GM12878 (cell line): Measurements from ENCODE around the gene MCM3AP. TPM values are rescaled to one million over a fixed set of nuclear protein-coding genes. Genes with fewer than 3 reads are reported as not detected.
"Not testable (repeated sequence)": the region's sequence is repeated elsewhere in the genome, so short reads cannot be mapped to it uniquely, and the experiment has no call there.

Source experiments
- ATAC-seq: fragments of 200-7000 bp; cut with Tn5 transposase; 3 replicates; pipeline ENCODE4 v1.9.1; 2020; ENCODE audit warnings: mild to moderate bottlenecking, moderate library complexity
- BruUV-seq: library from RNA; stranded (reverse); fragments of 400-500 nt; replicated peaks from 2 replicates; lab custom pipeline; 2021; lab: Mats Ljungman, UMichigan
- CTCF ChIA-PET: fragments of 300-600 bp; sonication (Branson Sonifier 250); formaldehyde crosslinking; extraction: SDS; loops from one replicate; lab custom pipeline; 2021; ENCODE audit warnings: inconsistent platforms; lab: Yijun Ruan, JAX
- POLR2A ChIA-PET: fragments of 350-600 bp; formaldehyde crosslinking; extraction: SDS; loops from one replicate; lab custom pipeline; 2021; ENCODE audit warnings: inconsistent platforms; lab: Charles Lee
- RAD21 ChIA-PET: fragments of 300-600 bp; sonication (Branson Sonifier 250); formaldehyde crosslinking; loops from one replicate; lab custom pipeline; 2023; ENCODE audit warnings: antibody characterized with exemption; ENCODE audit not compliant: unreplicated experiment; lab: Charles Lee
- SMC1A ChIA-PET: fragments of 300-600 bp; sonication (Branson Sonifier 250); formaldehyde crosslinking; loops from one replicate; lab custom pipeline; 2023; ENCODE audit not compliant: unreplicated experiment, uncharacterized antibody; lab: Charles Lee
- DNase-seq: peaks from one replicate; pipeline ENCODE4 v3.0.0-alpha.2; 2011; ENCODE audit warnings: low read depth, low spot score
- FAIRE-seq: peaks from 3 replicates; lab custom pipeline; 2011; peaks lifted over from hg19 to GRCh38; lab: Jason Lieb, UNC
- H2AFZ ChIP-seq: 2 replicates; pipeline ENCODE4 v1.6.0; 2011; ENCODE audit warnings: low read depth, low read length, control low read depth; ENCODE audit not compliant: control insufficient read depth
- H3K27ac ChIP-seq: 2 replicates; pipeline ENCODE4 v1.5.1; 2011; ENCODE audit warnings: control low read depth; ENCODE audit not compliant: control insufficient read depth, insufficient read depth
- H3K27me3 ChIP-seq, 2 experiments: replicated peaks in 1 of 2; 2 replicates each; pipeline versions ENCODE4 v1.6.0 to v1.6.1; 2011; ENCODE audit warnings: low read length in 1 of 2; ENCODE audit not compliant: control insufficient read depth in 2 of 2, insufficient read depth in 2 of 2
- H3K36me3 ChIP-seq, 2 experiments: 2 replicates each; pipeline ENCODE4 v1.5.1; 2011; ENCODE audit warnings: low read length in 1 of 2; ENCODE audit not compliant: control insufficient read depth in 2 of 2, insufficient read depth in 2 of 2
- H3K4me1 ChIP-seq: 2 replicates; pipeline ENCODE4 v1.6.1; 2011; ENCODE audit warnings: mild to moderate bottlenecking, low read length, moderate library complexity, mixed read lengths; ENCODE audit not compliant: control insufficient read depth, insufficient read depth
- H3K4me2 ChIP-seq: 2 replicates; pipeline ENCODE4 v1.6.0; 2011; ENCODE audit warnings: control low read depth; ENCODE audit not compliant: control insufficient read depth, insufficient read depth
- H3K4me3 ChIP-seq: fragments of 200-600 bp; sonication (generic); 2 replicates; pipeline ENCODE4 v1.5.1; 2016
- H3K79me2 ChIP-seq: 2 replicates; pipeline ENCODE4 v1.6.0; 2011; ENCODE audit warnings: low read length; ENCODE audit not compliant: control insufficient read depth, insufficient read depth
- H3K9ac ChIP-seq: 2 replicates; pipeline ENCODE4 v1.8.0; 2011; ENCODE audit warnings: low read length, control low read depth, mixed read lengths; ENCODE audit not compliant: control insufficient read depth, insufficient read depth
- H3K9me3 ChIP-seq: replicated peaks from 3 replicates; pipeline ENCODE4 v1.5.1; 2011; ENCODE audit warnings: mild to moderate bottlenecking, low read length; ENCODE audit not compliant: control insufficient read depth, insufficient read depth
- H4K20me1 ChIP-seq: 2 replicates; pipeline ENCODE4 v1.6.0; 2011; ENCODE audit not compliant: control insufficient read depth, insufficient read depth
- BHLHE40 ChIP-seq, 2 experiments: fragments of 450-650 bp in 1 of 2; IDR thresholded peaks; 2 replicates each; pipeline ENCODE4 v1.6.1; 2011 to 2017; ENCODE audit warnings: low read depth in 2 of 2, borderline replicate concordance in 1 of 2, improper control_type of control experiment in 1 of 2, low read length in 1 of 2, mild to moderate bottlenecking in 1 of 2
- EP300 ChIP-seq, 2 experiments: fragments of 150-350 bp in 1 of 2; IDR thresholded peaks; 2 replicates each; pipeline ENCODE4 v1.6.1; 2011 to 2012; ENCODE audit warnings: low read depth in 2 of 2, low read length in 2 of 2, borderline replicate concordance in 1 of 2, improper control_type of control experiment in 1 of 2, inconsistent platforms in 1 of 2; ENCODE audit not compliant: control insufficient read depth in 1 of 2
- NR2C1 ChIP-seq: fragments of 450-650 bp; IDR thresholded peaks from 2 replicates; pipeline ENCODE4 v1.6.1; 2017; ENCODE audit warnings: antibody characterized with exemption, mild to moderate bottlenecking, moderate library complexity
- POLR2AphosphoS5 ChIP-seq: IDR thresholded peaks from 2 replicates; pipeline ENCODE4 v1.6.1; 2011; ENCODE audit warnings: mild to moderate bottlenecking, low read length, inconsistent platforms
- RB1 ChIP-seq: fragments of 450-650 bp; formaldehyde crosslinking; IDR thresholded peaks from 2 replicates; pipeline ENCODE4 v1.6.1; 2017; ENCODE audit warnings: mild to moderate bottlenecking, borderline replicate concordance
- USF1 ChIP-seq: IDR thresholded peaks from 2 replicates; pipeline ENCODE4 v1.6.1; 2011; ENCODE audit warnings: borderline replicate concordance, low read depth, mild to moderate bottlenecking, moderate library complexity, mixed read lengths, low read length; ENCODE audit not compliant: insufficient read depth; ENCODE audit errors: extremely low read length
- WGBS: methylation state at CpG from one replicate; pipeline ENCODE4 v1.1.6; 2016; ENCODE audit warnings: low lambda C conversion rate; ENCODE audit not compliant: insufficient replicate concordance, insufficient coverage; ENCODE audit errors: missing lambda C conversion rate; 5-methylcytosine and 5-hydroxymethylcytosine counted together
- in situ Hi-C: fragments of 300-500 bp; cut with MboI; formaldehyde crosslinking; loops from 9 replicates; pipeline ENCODE4 v1.14.3; 2018; ENCODE audit warnings: mixed read lengths
- intact Hi-C: fragments of 100-400 bp; cut with micrococcal nuclease; formaldehyde crosslinking; loops from one replicate; pipeline ENCODE4 v1.14.2; 2022; ENCODE audit not compliant: unreplicated experiment
- polyA plus RNA-seq, 11 experiments: library from polyadenylated mRNA; depleted of rRNA in 4 of 11; unstranded in 6 of 11; stranded (reverse) in 5 of 11; fragments of >200 nt; fragmentation: Nextera tagmentation in 4 of 11; fragmentation: Illumina TruSeq in 1 of 11; extraction: Ambion mirVana in 4 of 11; extraction: Trizol in 1 of 11; gene quantifications; 1 replicate in 1 of 11; 2 replicates in 10 of 11; pipeline versions ENCODE4 v1.2.1 to v1.2.3, GENCODE V29; 2011 to 2016; ENCODE audit warnings: inconsistent platforms in 2 of 11, missing spikeins in 2 of 11, low read depth in 1 of 11
- total RNA-seq, 4 experiments: library from RNA; depleted of rRNA in 3 of 4; stranded (reverse); fragments of >200 nt in 3 of 4; fragmentation: Illumina TruSeq in 1 of 4; extraction: Trizol in 1 of 4; gene quantifications; 2 replicates each; pipeline versions ENCODE4 v1.2.1 to v1.2.3, GENCODE V29; 2013 to 2021
- TF ChIP-seq, protein P1 (sequence below): IDR thresholded peaks from 2 replicates; pipeline ENCODE4 v1.6.1; 2012; ENCODE audit warnings: low read depth, low read length, improper control_type of control experiment
- TF ChIP-seq, protein P2 (sequence below), 3 experiments: IDR thresholded peaks in 2 of 3; conservative IDR thresholded peaks in 1 of 3; 2 replicates each; pipeline ENCODE4 v1.5.1; 2011; ENCODE audit warnings: low read depth in 3 of 3, low read length in 3 of 3, mild to moderate bottlenecking in 3 of 3, control low read depth in 2 of 3, moderate library complexity in 2 of 3, inconsistent platforms in 1 of 3, mixed read lengths in 1 of 3; ENCODE audit not compliant: control insufficient read depth in 2 of 3, insufficient read depth in 1 of 3; ENCODE audit errors: extremely low read depth in 1 of 3

The MCM3AP gene
- total and polyA plus RNA-seq, 10 of the 15 experiments (the other 5 are each of a cell fraction or from before 2014, with no cell fraction given) = 6.1 to 95.7 (median 47.0) TPM

DNA sequence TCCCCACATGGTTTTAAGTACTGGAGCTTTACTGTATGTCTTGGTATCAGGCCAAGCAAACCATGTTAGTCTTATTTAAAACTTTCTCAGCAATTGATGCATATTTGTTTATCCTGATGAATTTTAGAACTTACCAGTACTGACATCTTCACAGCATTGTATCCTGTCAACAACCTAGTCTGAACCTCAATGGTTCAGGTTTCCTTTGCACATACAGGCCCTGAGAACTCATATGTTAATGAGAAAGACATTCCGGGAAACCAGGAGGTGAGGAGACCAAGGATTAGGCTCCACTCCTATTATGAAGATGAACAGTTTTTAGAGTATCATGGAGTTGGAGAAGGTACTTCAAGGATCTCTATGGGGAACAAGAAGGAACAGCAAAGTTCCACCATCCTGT lies 43.8 kb downstream of the MCM3AP start:
- peaks cover 28 to 56% of the 10 kb centered on the region in 2 experiments for H3K36me3 ChIP-seq
- intact Hi-C loops, H3K4me2 ChIP-seq, ATAC-seq, in situ Hi-C loops, H4K20me1 ChIP-seq, H2AFZ ChIP-seq, H3K4me3 ChIP-seq, H3K27me3 ChIP-seq, H3K9me3 ChIP-seq, BruUV-seq, H3K9ac ChIP-seq, H3K4me1 ChIP-seq, H3K27ac ChIP-seq, H3K79me2 ChIP-seq, DNase-seq: not testable (repeated sequence)
- SMC1A ChIA-PET = interaction anchor here (1.1 kb wide), 1 partner anchor 11 kb away, joined by 4 read pairs; no protein-coding TSS in a partner anchor
- CTCF ChIA-PET = interaction anchor here (1.5 kb wide), 1 partner anchor 9 kb away, joined by 3 read pairs; no protein-coding TSS in a partner anchor
- RAD21 ChIA-PET = interaction anchor here (1.0 kb wide), 1 partner anchor 11 kb away, joined by 4 read pairs; no protein-coding TSS in a partner anchor
- FAIRE-seq = peak; percentile 73
- 100% methylated on average over 1 of the region's 1 CpG for WGBS
- POLR2A ChIA-PET = interaction anchor here (0.7 to 2.4 kb wide), 4 partner anchors 9 to 12 kb away, joined by 3 to 9 read pairs (median 4); no protein-coding TSS in a partner anchor

DNA sequence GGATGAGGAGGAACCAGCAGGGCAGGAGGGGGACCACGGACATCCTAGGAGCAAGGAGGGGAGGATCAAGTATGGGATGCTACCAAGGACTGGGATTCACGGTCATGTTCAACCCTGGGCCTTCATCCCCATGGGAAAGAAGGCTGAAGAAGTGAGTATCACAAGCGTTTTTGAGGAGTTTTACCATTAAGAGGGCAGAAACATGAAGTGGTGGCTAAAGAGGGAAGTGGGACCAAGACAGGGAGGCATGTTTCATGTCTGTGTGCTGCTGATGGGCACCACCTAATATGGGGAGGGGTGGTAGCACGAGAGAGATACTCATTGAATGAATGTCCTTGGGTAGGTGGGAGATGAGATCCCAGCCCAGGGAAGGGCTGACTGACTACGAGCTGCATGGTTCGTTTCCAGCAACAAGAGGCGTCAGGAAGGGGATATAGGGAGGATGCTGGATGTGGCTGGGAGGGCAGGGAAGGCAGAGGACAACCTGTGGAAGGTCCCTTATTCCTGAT lies 45.5 kb downstream of the MCM3AP start:
- POLR2A ChIA-PET = interaction anchor here (2.0 kb wide), 1 partner anchor 11 kb away, joined by 5 read pairs; no protein-coding TSS in a partner anchor
- H3K79me2 ChIP-seq = no peaks in the 10 kb centered on the region
- no peak overlapping the region for H3K4me3 ChIP-seq
- ATAC-seq = no peak
- H2AFZ ChIP-seq = no peak overlapping the region
- H3K9ac ChIP-seq = no peak overlapping the region
- H3K9me3 ChIP-seq = no peaks in the 10 kb centered on the region
- no peak overlapping the region for H3K4me2 ChIP-seq
- no peaks in the 10 kb centered on the region for H3K27me3 ChIP-seq
- H4K20me1 ChIP-seq = no peaks in the 10 kb centered on the region
- SMC1A ChIA-PET = no interaction called here
- FAIRE-seq = no peak
- H3K4me1 ChIP-seq = no peaks in the 10 kb centered on the region; the same call in 1 of the 2 replicates
- peaks cover 24 to 56% of the 10 kb centered on the region in 2 experiments for H3K36me3 ChIP-seq
- in situ Hi-C loops = no loop called here
- WGBS = 86% methylated on average over 7 of the region's 7 CpGs
- CTCF ChIA-PET = interaction anchor here (1.1 to 1.5 kb wide), 2 partner anchors 9 to 11 kb away, joined by 3 to 4 read pairs; no protein-coding TSS in a partner anchor
- RAD21 ChIA-PET = no interaction called here
- intact Hi-C loops = no loop called here
- no peak overlapping the region for H3K27ac ChIP-seq
- BruUV-seq = no TSS peak
- no peak for DNase-seq
- TF ChIP-seq, protein P1, sequence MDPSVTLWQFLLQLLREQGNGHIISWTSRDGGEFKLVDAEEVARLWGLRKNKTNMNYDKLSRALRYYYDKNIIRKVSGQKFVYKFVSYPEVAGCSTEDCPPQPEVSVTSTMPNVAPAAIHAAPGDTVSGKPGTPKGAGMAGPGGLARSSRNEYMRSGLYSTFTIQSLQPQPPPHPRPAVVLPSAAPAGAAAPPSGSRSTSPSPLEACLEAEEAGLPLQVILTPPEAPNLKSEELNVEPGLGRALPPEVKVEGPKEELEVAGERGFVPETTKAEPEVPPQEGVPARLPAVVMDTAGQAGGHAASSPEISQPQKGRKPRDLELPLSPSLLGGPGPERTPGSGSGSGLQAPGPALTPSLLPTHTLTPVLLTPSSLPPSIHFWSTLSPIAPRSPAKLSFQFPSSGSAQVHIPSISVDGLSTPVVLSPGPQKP = no peak
- TF ChIP-seq EP300 (IDR thresholded peaks at IDR 0.05; ENCODE audit: borderline replicate concordance in 1 of 2, control insufficient read depth in 1 of 2, low read depth in 2 of 2, low read length in 2 of 2) = no peak
- TF ChIP-seq BHLHE40 (IDR thresholded peaks at IDR 0.05; ENCODE audit: borderline replicate concordance in 1 of 2, low read depth in 2 of 2, low read length in 1 of 2) = no peak
- no peak for TF ChIP-seq NR2C1
- no peak for TF ChIP-seq POLR2AphosphoS5
- TF ChIP-seq, protein P2, sequence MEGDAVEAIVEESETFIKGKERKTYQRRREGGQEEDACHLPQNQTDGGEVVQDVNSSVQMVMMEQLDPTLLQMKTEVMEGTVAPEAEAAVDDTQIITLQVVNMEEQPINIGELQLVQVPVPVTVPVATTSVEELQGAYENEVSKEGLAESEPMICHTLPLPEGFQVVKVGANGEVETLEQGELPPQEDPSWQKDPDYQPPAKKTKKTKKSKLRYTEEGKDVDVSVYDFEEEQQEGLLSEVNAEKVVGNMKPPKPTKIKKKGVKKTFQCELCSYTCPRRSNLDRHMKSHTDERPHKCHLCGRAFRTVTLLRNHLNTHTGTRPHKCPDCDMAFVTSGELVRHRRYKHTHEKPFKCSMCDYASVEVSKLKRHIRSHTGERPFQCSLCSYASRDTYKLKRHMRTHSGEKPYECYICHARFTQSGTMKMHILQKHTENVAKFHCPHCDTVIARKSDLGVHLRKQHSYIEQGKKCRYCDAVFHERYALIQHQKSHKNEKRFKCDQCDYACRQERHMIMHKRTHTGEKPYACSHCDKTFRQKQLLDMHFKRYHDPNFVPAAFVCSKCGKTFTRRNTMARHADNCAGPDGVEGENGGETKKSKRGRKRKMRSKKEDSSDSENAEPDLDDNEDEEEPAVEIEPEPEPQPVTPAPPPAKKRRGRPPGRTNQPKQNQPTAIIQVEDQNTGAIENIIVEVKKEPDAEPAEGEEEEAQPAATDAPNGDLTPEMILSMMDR (IDR thresholded peaks at IDR 0.05 in 2 of 3, conservative IDR thresholded peaks at IDR 0.05 in 1 of 3; ENCODE audit: control insufficient read depth in 2 of 3, extremely low read depth in 1 of 3, insufficient read depth in 1 of 3, low read depth in 3 of 3, low read length in 3 of 3) = no peak
- no peak for TF ChIP-seq USF1
- no peak for TF ChIP-seq RB1
